Mammary epithelial cell (primary cell): Measurements from ENCODE around the gene ATRNL1.

Source experiments
- CTCF ChIP-seq, 2 donors: IDR thresholded peaks in 1 of 2; conservative IDR thresholded peaks in 1 of 2; 2 replicates each; pipeline ENCODE4 v1.5.1; 2011 to 2012; ENCODE audit warnings: inconsistent platforms in 2 of 2, low read length in 2 of 2, mild to moderate bottlenecking in 2 of 2, control low read depth in 1 of 2, low read depth in 1 of 2; ENCODE audit not compliant: insufficient read depth in 1 of 2; ENCODE audit errors: extremely low read depth in 1 of 2
- EZH2 ChIP-seq: IDR thresholded peaks from 2 replicates; pipeline ENCODE4 v1.6.1; 2012; ENCODE audit warnings: low read length, inconsistent platforms, borderline replicate concordance

- TF ChIP-seq CTCF (conservative IDR thresholded peaks at IDR 0.05 in 1 of 2, IDR thresholded peaks at IDR 0.05 in 1 of 2; ENCODE audit: extremely low read depth in 1 of 2, insufficient read depth in 1 of 2, low read depth in 1 of 2, low read length in 2 of 2) (no peak), EZH2 (no peak)
Measured at GRCh38 chr10:115761166-115761565, 668.0 kb downstream of the ATRNL1 start.
